Peyer's patch (tissue), 4 donors: ENCODE data around the gene IGLL1.

Source experiments
- CTCF ChIP-seq, 6 experiments: fragments of 450-650 bp in 4 of 6; fragments of 200-600 bp in 2 of 6; sonication (generic) in 1 of 6; IDR thresholded peaks; one replicate each; pipeline ENCODE4 v1.5.1; 2017 to 2019; ENCODE audit warnings: antibody characterized with exemption in 6 of 6, mild to moderate bottlenecking in 3 of 6, moderate library complexity in 1 of 6
- POLR2A ChIP-seq, 2 donors: fragments of 450-650 bp; IDR thresholded peaks; one replicate each; pipeline ENCODE4 v1.5.1; 2017; ENCODE audit warnings: antibody characterized with exemption in 2 of 2, mild to moderate bottlenecking in 2 of 2, moderate library complexity in 2 of 2

GRCh38 chr22:23603266-23603665 lies 23.2 kb upstream of the IGLL1 start:
- TF ChIP-seq CTCF (IDR thresholded peaks at IDR 0.05) (no peak), POLR2A (IDR thresholded peaks at IDR 0.05) (no peak)
